ENCODE results near the gene LYAR. TPM values are rescaled to one million over a fixed set of nuclear protein-coding genes. Genes with fewer than 3 reads are reported as not detected.

Gene LYAR
- total and polyA plus RNA-seq, 10 of the 15 experiments (the other 5 are each of a cell fraction or from before 2014, with no cell fraction given) = 18.3 to 85.4 (median 40.1) TPM

DNA sequence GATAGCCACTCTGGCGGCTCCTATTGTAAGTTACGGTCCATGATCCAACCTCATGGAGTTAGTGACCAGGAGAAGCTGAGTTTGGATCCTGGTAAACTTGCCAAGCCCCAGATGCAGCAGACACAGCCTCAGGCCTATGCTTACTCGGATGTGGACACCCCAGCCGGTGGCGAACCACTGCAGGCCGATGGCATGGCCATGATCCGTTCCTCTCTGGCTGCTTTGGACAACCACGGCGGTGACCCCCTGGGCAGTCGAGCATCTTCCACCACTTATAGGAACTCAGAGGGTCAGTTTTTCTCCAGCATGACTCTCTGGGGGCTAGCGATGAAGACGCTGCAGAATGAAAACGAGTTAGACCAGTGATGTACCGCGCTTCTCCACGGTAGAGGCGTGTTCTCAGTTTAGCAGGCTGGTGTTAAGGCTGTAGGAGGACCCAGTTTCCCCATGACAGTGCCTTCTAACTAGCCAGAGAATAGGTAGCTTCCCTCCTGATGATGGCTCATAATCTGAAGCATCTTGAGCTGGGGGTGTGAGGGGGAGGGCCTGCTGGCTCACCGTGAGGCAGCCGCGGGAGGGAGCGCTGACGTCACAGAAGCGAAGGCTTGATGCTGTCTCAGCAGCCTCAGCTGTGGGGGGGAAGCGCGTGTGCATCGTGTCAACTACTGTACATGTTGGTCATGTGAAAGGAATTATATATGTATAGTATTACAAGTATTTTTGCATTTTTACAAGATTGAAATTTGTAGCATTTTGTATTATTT lies 31.2 kb upstream of the LYAR start:
- H3K27ac ChIP-seq (ENCODE audit: control insufficient read depth, insufficient read depth) = no peak overlapping the region
- whole genome bisulfite sequencing (ENCODE audit: insufficient coverage, insufficient replicate concordance, low lambda C conversion rate, missing lambda C conversion rate) = 93% methylated on average over 26 of the region's 26 CpGs
- SMC1A ChIA-PET (ENCODE audit: uncharacterized antibody, unreplicated experiment) = no interaction called here
- TF ChIP-seq, protein P1, sequence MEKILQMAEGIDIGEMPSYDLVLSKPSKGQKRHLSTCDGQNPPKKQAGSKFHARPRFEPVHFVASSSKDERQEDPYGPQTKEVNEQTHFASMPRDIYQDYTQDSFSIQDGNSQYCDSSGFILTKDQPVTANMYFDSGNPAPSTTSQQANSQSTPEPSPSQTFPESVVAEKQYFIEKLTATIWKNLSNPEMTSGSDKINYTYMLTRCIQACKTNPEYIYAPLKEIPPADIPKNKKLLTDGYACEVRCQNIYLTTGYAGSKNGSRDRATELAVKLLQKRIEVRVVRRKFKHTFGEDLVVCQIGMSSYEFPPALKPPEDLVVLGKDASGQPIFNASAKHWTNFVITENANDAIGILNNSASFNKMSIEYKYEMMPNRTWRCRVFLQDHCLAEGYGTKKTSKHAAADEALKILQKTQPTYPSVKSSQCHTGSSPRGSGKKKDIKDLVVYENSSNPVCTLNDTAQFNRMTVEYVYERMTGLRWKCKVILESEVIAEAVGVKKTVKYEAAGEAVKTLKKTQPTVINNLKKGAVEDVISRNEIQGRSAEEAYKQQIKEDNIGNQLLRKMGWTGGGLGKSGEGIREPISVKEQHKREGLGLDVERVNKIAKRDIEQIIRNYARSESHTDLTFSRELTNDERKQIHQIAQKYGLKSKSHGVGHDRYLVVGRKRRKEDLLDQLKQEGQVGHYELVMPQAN (conservative IDR thresholded peaks at IDR 0.05) = no peak
- TF ChIP-seq, protein P2, sequence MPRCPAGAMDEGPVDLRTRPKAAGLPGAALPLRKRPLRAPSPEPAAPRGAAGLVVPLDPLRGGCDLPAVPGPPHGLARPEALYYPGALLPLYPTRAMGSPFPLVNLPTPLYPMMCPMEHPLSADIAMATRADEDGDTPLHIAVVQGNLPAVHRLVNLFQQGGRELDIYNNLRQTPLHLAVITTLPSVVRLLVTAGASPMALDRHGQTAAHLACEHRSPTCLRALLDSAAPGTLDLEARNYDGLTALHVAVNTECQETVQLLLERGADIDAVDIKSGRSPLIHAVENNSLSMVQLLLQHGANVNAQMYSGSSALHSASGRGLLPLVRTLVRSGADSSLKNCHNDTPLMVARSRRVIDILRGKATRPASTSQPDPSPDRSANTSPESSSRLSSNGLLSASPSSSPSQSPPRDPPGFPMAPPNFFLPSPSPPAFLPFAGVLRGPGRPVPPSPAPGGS (IDR thresholded peaks at IDR 0.05; ENCODE audit: borderline replicate concordance, insufficient read depth, low read depth, low read length, poor library complexity, severe bottlenecking) = no peak
- TF ChIP-seq SMAD1 (IDR thresholded peaks at IDR 0.05; ENCODE audit: low read depth, partially characterized antibody) (no peak), RUNX3 (IDR thresholded peaks at IDR 0.05; ENCODE audit: low read length) (no peak), RAD51 (IDR thresholded peaks at IDR 0.05) (no peak), CBX3 (IDR thresholded peaks at IDR 0.05; ENCODE audit: borderline replicate concordance, low read depth) (no peak), MTA3 (IDR thresholded peaks at IDR 0.05; ENCODE audit: borderline replicate concordance, low read length) (no peak), KLF5 (IDR thresholded peaks at IDR 0.05; ENCODE audit: partially characterized antibody) (no peak), PML (IDR thresholded peaks at IDR 0.05; ENCODE audit: low read length) (no peak), BCL11A (IDR thresholded peaks at IDR 0.05; ENCODE audit: low read depth, low read length) (no peak)
- TF ChIP-seq, protein P3, sequence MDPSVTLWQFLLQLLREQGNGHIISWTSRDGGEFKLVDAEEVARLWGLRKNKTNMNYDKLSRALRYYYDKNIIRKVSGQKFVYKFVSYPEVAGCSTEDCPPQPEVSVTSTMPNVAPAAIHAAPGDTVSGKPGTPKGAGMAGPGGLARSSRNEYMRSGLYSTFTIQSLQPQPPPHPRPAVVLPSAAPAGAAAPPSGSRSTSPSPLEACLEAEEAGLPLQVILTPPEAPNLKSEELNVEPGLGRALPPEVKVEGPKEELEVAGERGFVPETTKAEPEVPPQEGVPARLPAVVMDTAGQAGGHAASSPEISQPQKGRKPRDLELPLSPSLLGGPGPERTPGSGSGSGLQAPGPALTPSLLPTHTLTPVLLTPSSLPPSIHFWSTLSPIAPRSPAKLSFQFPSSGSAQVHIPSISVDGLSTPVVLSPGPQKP (IDR thresholded peaks at IDR 0.05; ENCODE audit: low read depth, low read length) = no peak
- TF ChIP-seq, protein P4, sequence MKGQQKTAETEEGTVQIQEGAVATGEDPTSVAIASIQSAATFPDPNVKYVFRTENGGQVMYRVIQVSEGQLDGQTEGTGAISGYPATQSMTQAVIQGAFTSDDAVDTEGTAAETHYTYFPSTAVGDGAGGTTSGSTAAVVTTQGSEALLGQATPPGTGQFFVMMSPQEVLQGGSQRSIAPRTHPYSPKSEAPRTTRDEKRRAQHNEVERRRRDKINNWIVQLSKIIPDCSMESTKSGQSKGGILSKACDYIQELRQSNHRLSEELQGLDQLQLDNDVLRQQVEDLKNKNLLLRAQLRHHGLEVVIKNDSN (IDR thresholded peaks at IDR 0.05; ENCODE audit: borderline replicate concordance, extremely low read length, insufficient read depth, low read depth, low read length) = no peak
- TF ChIP-seq, protein P5, sequence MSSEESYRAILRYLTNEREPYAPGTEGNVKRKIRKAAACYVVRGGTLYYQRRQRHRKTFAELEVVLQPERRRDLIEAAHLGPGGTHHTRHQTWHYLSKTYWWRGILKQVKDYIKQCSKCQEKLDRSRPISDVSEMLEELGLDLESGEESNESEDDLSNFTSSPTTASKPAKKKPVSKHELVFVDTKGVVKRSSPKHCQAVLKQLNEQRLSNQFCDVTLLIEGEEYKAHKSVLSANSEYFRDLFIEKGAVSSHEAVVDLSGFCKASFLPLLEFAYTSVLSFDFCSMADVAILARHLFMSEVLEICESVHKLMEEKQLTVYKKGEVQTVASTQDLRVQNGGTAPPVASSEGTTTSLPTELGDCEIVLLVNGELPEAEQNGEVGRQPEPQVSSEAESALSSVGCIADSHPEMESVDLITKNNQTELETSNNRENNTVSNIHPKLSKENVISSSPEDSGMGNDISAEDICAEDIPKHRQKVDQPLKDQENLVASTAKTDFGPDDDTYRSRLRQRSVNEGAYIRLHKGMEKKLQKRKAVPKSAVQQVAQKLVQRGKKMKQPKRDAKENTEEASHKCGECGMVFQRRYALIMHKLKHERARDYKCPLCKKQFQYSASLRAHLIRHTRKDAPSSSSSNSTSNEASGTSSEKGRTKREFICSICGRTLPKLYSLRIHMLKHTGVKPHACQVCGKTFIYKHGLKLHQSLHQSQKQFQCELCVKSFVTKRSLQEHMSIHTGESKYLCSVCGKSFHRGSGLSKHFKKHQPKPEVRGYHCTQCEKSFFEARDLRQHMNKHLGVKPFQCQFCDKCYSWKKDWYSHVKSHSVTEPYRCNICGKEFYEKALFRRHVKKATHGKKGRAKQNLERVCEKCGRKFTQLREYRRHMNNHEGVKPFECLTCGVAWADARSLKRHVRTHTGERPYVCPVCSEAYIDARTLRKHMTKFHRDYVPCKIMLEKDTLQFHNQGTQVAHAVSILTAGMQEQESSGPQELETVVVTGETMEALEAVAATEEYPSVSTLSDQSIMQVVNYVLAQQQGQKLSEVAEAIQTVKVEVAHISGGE (CRISPR knock-in tag; IDR thresholded peaks at IDR 0.05) = no peak
- TF ChIP-seq, protein P6, sequence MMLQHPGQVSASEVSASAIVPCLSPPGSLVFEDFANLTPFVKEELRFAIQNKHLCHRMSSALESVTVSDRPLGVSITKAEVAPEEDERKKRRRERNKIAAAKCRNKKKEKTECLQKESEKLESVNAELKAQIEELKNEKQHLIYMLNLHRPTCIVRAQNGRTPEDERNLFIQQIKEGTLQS (IDR thresholded peaks at IDR 0.05; ENCODE audit: borderline replicate concordance, extremely low read depth, low read depth, low read length) = no peak

More for the DNA sequence above, 31.2 kb upstream of the LYAR start:
- Histone ChIP-seq H3K4me2 (ENCODE audit: control insufficient read depth, insufficient read depth) (no peak overlapping the region), H3K9me3 (replicated peaks; ENCODE audit: control insufficient read depth, insufficient read depth, low read length) (no peaks in the 10 kb centered on the region), H3K36me3 (ENCODE audit: control insufficient read depth in 2 of 2, insufficient read depth in 2 of 2, low read length in 1 of 2) (peaks cover 2 to 3% of the 10 kb centered on the region in 2 experiments; a peak in 2 of 4 replicates), H3K4me1 (ENCODE audit: control insufficient read depth, insufficient read depth, low read length) (no peaks in the 10 kb centered on the region), H3K79me2 (ENCODE audit: control insufficient read depth, insufficient read depth, low read length) (no peaks in the 10 kb centered on the region), H4K20me1 (ENCODE audit: control insufficient read depth, insufficient read depth) (no peaks in the 10 kb centered on the region), H3K9ac (ENCODE audit: control insufficient read depth, insufficient read depth, low read length) (no peak overlapping the region), H2AFZ (ENCODE audit: control insufficient read depth, low read depth, low read length) (no peak overlapping the region), H3K27me3 (replicated peaks in 1 of 2; ENCODE audit: control insufficient read depth in 2 of 2, insufficient read depth in 2 of 2, low read length in 1 of 2) (no peaks in the 10 kb centered on the region), H3K4me3 (no peak overlapping the region)
- no peak for DNase-seq (ENCODE audit: low read depth, low spot score)
- no TSS peak for BruUV-seq (replicated peaks)
- POLR2A ChIA-PET = no interaction called here
- CTCF ChIA-PET = no interaction called here
- FAIRE-seq = no peak
- in situ Hi-C loops (cut with MboI) = no loop called here
- RAD21 ChIA-PET (ENCODE audit: unreplicated experiment) = no interaction called here
- intact Hi-C loops (cut with micrococcal nuclease; ENCODE audit: unreplicated experiment) = no loop called here
- no peak for ATAC-seq
